Measurements from ENCODE around the gene GALNT17.

Gene GALNT17

GRCh38 chr7:71339924-71340323, 208.0 kb downstream of the GALNT17 start:
- DNase-seq (ENCODE audit: low spot score), result no peak

- peak; percentile 39 for DNase-seq (ENCODE audit: low spot score)
These were observed 210.3 kb downstream of the GALNT17 start for GRCh38 chr7:71342202-71342601.

- DNase-seq (ENCODE audit: low spot score), result no peak
These were observed 211.1 kb downstream of the GALNT17 start for GRCh38 chr7:71343039-71343438.

GRCh38 chr7:71343892-71344291, 211.9 kb downstream of the GALNT17 start:
- no peak for DNase-seq (ENCODE audit: low spot score)

- DNase-seq (ENCODE audit: low spot score), result no peak
These were observed 213.4 kb downstream of the GALNT17 start for GRCh38 chr7:71345117-71345884.

- peak; percentile 11 for DNase-seq (ENCODE audit: low spot score)
These were observed 217.1 kb downstream of the GALNT17 start for GRCh38 chr7:71348821-71349681.

GRCh38 chr7:71349682-71350481, 217.9 kb downstream of the GALNT17 start:
- no peak for DNase-seq (ENCODE audit: low spot score)

GRCh38 chr7:71350680-71351079, 218.7 kb downstream of the GALNT17 start:
- DNase-seq (ENCODE audit: low spot score), result no peak

GRCh38 chr7:71354716-71355115, 222.8 kb downstream of the GALNT17 start:
- no peak for DNase-seq (ENCODE audit: low spot score)

GRCh38 chr7:71361451-71362032, 229.6 kb downstream of the GALNT17 start:
- DNase-seq (ENCODE audit: low spot score), result no peak

GRCh38 chr7:71362240-71362639, 230.3 kb downstream of the GALNT17 start:
- DNase-seq (ENCODE audit: low spot score), result no peak

- no peak for DNase-seq (ENCODE audit: low spot score)
These were observed 231.3 kb downstream of the GALNT17 start for GRCh38 chr7:71363223-71363622.

GRCh38 chr7:71363627-71364026, 231.7 kb downstream of the GALNT17 start:
- DNase-seq (ENCODE audit: low spot score), result no peak

- DNase-seq (ENCODE audit: low spot score), result no peak
These were observed 232.6 kb downstream of the GALNT17 start for GRCh38 chr7:71364551-71364950.

- no peak for DNase-seq (ENCODE audit: low spot score)
These were observed 241.0 kb downstream of the GALNT17 start for GRCh38 chr7:71372991-71373390.

- no peak for DNase-seq (ENCODE audit: low spot score)
These were observed 245.1 kb downstream of the GALNT17 start for GRCh38 chr7:71377062-71377461.

GRCh38 chr7:71377469-71377868, 245.5 kb downstream of the GALNT17 start:
- DNase-seq (ENCODE audit: low spot score), result no peak

GRCh38 chr7:71384094-71384493, 252.2 kb downstream of the GALNT17 start:
- DNase-seq (ENCODE audit: low spot score), result no peak

GRCh38 chr7:71385330-71385729, 253.4 kb downstream of the GALNT17 start:
- no peak for DNase-seq (ENCODE audit: low spot score)

- DNase-seq (ENCODE audit: low spot score), result no peak
These were observed 254.3 kb downstream of the GALNT17 start for GRCh38 chr7:71386152-71386785.

GRCh38 chr7:71388181-71388580, 256.2 kb downstream of the GALNT17 start:
- DNase-seq (ENCODE audit: low spot score), result no peak
